Measurements from ENCODE around the gene SMIM35.

Gene SMIM35

GRCh38 chr11:118055966-118056365 is 30.8 kb downstream of the SMIM35 start:
- DNase-seq, result no peak

- no peak for DNase-seq
Observed at GRCh38 chr11:118054712-118055640, 31.8 kb downstream of the SMIM35 start.

- no peak for DNase-seq
Observed at GRCh38 chr11:118052581-118053206, 34.1 kb downstream of the SMIM35 start.

- DNase-seq, result peak; percentile 68
Observed at GRCh38 chr11:118051611-118052461, 34.9 kb downstream of the SMIM35 start.

GRCh38 chr11:118051136-118051610 is 35.6 kb downstream of the SMIM35 start:
- DNase-seq, result peak; percentile 14

- DNase-seq, result no peak
Observed at GRCh38 chr11:118050208-118050891, 36.4 kb downstream of the SMIM35 start.

- no peak for DNase-seq
Observed at GRCh38 chr11:118049771-118050170, 37.0 kb downstream of the SMIM35 start.

GRCh38 chr11:118048472-118049370 is 38.0 kb downstream of the SMIM35 start:
- no peak for DNase-seq

GRCh38 chr11:118047749-118048148 is 39.0 kb downstream of the SMIM35 start:
- no peak for DNase-seq

- DNase-seq, result no peak
Observed at GRCh38 chr11:118046964-118047700, 39.6 kb downstream of the SMIM35 start.

GRCh38 chr11:118046051-118046963 is 40.5 kb downstream of the SMIM35 start:
- DNase-seq, result peak; percentile 41

- DNase-seq, result no peak
Observed at GRCh38 chr11:118045191-118045590, 41.6 kb downstream of the SMIM35 start.

- DNase-seq, result no peak
Observed at GRCh38 chr11:118042796-118043195, 44.0 kb downstream of the SMIM35 start.

- DNase-seq, result no peak
Observed at GRCh38 chr11:118042141-118042540, 44.6 kb downstream of the SMIM35 start.

GRCh38 chr11:118033443-118033842 is 53.3 kb downstream of the SMIM35 start:
- DNase-seq, result no peak

- DNase-seq, result no peak
Observed at GRCh38 chr11:118028626-118029025, 58.1 kb downstream of the SMIM35 start.

GRCh38 chr11:118027694-118028093 is 59.1 kb downstream of the SMIM35 start:
- DNase-seq, result no peak

- no peak for DNase-seq
Observed at GRCh38 chr11:118021146-118021545, 65.6 kb downstream of the SMIM35 start.

GRCh38 chr11:118018401-118018800 is 68.4 kb downstream of the SMIM35 start:
- DNase-seq, result no peak

Measured in activated CD4-positive, alpha-beta T cell treated with anti-CD3 and anti-CD28 coated beads, Interleukin-2, amount 50 U/mL, for 1 hour (primary cell).